GM12878 (cell line): ENCODE data around the gene ZNF407.

Experiments used
- POLR2AphosphoS5 ChIP-seq: IDR thresholded peaks from 2 replicates; pipeline ENCODE4 v1.6.1; 2011; ENCODE audit warnings: mild to moderate bottlenecking, low read length, inconsistent platforms
- RBBP5 ChIP-seq: fragments of 200-600 bp; sonication (generic); conservative IDR thresholded peaks from 2 replicates; pipeline ENCODE4 v1.6.1; 2016
- RELA ChIP-seq: fragments of 450-650 bp; IDR thresholded peaks from 2 replicates; pipeline ENCODE4 v1.8.0; 2014; ENCODE audit warnings: borderline replicate concordance; ENCODE audit not compliant: partially characterized antibody
- SMAD1 ChIP-seq: fragments of 450-650 bp; IDR thresholded peaks from 2 replicates; pipeline ENCODE4 v1.6.1; 2018; ENCODE audit warnings: mild to moderate bottlenecking, low read depth; ENCODE audit not compliant: partially characterized antibody
- USF1 ChIP-seq: IDR thresholded peaks from 2 replicates; pipeline ENCODE4 v1.6.1; 2011; ENCODE audit warnings: borderline replicate concordance, low read depth, mild to moderate bottlenecking, moderate library complexity, mixed read lengths, low read length; ENCODE audit not compliant: insufficient read depth; ENCODE audit errors: extremely low read length

- TF ChIP-seq USF1 = no peak
- no peak for TF ChIP-seq RELA
- no peak for TF ChIP-seq SMAD1
- no peak for TF ChIP-seq POLR2AphosphoS5
- TF ChIP-seq RBBP5 = no peak
Observed at GRCh38 chr18:74990563-74991081, 393.0 kb downstream of the ZNF407 start.
